B cell (primary cell): ENCODE measurements around the gene ANKRD42. TPM values are rescaled to one million over a fixed set of nuclear protein-coding genes. Genes with fewer than 3 reads are reported as not detected.

Experiments used
- ATAC-seq: fragments of 200-7000 bp; cut with Tn5 transposase; one replicate; pipeline ENCODE4 v1.10.0; 2021; ENCODE audit warnings: low read depth, mild to moderate bottlenecking, moderate number of reproducible peaks, moderate library complexity
- CTCF ChIA-PET: fragments of 350-600 bp; sonication (Branson Sonifier 250); formaldehyde crosslinking; loops from one replicate; lab custom pipeline; 2021; ENCODE audit warnings: antibody characterized with exemption, inconsistent platforms; lab: Charles Lee
- POLR2A ChIA-PET: fragments of 350-600 bp; sonication (Branson Sonifier 250); formaldehyde crosslinking; loops from one replicate; lab custom pipeline; 2021; ENCODE audit warnings: antibody characterized with exemption; lab: Charles Lee
- DNase-seq: peaks from one replicate; pipeline ENCODE4 v3.0.0; 2013
- H2AFZ ChIP-seq: 2 replicates; pipeline ENCODE4 v1.6.1; 2012; ENCODE audit warnings: mild to moderate bottlenecking, low read depth, low read length; ENCODE audit not compliant: insufficient read depth, poor library complexity, severe bottlenecking
- H3K27ac ChIP-seq, 2 donors: 1 replicate in 1 of 2; 2 replicates in 1 of 2; pipeline ENCODE4 v1.5.1; 2012 to 2013; ENCODE audit warnings: low read length in 2 of 2, mild to moderate bottlenecking in 2 of 2, moderate library complexity in 1 of 2
- H3K27me3 ChIP-seq, 4 experiments: fragments of 200-600 bp in 1 of 4; sonication (generic) in 1 of 4; replicated peaks in 1 of 4; 1 replicate in 2 of 4; 2 replicates in 2 of 4; pipeline versions ENCODE4 v1.6.1 to v1.7.0; 2013 to 2016; ENCODE audit warnings: low read length in 3 of 4, mild to moderate bottlenecking in 2 of 4, mixed read lengths in 1 of 4, moderate library complexity in 1 of 4; ENCODE audit not compliant: insufficient read depth in 4 of 4, control insufficient read depth in 3 of 4; ENCODE audit errors: control extremely low read depth in 1 of 4
- H3K36me3 ChIP-seq, 2 experiments: replicated peaks in 1 of 2; 1 replicate in 1 of 2; 2 replicates in 1 of 2; pipeline versions ENCODE4 v1.6.1 to v1.7.1; 2013; ENCODE audit warnings: low read length in 1 of 2; ENCODE audit not compliant: insufficient read depth in 2 of 2, control insufficient read depth in 1 of 2; ENCODE audit errors: control extremely low read depth in 1 of 2, extremely low read depth in 1 of 2
- H3K4me1 ChIP-seq, 2 donors: fragments of 200-600 bp in 1 of 2; sonication (generic) in 1 of 2; 1 replicate in 1 of 2; 2 replicates in 1 of 2; pipeline versions ENCODE4 v1.5.1 to v1.6.1; 2013 to 2017; ENCODE audit warnings: low read length in 2 of 2; ENCODE audit not compliant: control insufficient read depth in 2 of 2, insufficient read depth in 2 of 2
- H3K4me2 ChIP-seq: replicated peaks from 2 replicates; pipeline ENCODE3; 2012; ENCODE audit warnings: mild to moderate bottlenecking, low read depth, low read length; ENCODE audit not compliant: poor library complexity, severe bottlenecking
- H3K4me3 ChIP-seq, 5 experiments: fragments of 200-600 bp in 1 of 5; sonication (generic) in 1 of 5; 1 replicate in 3 of 5; 2 replicates in 2 of 5; pipeline versions ENCODE4 v1.5.1 to v1.7.0; 2011 to 2016; ENCODE audit warnings: low read length in 4 of 5, mild to moderate bottlenecking in 4 of 5, low read depth in 2 of 5, control low read depth in 1 of 5, moderate library complexity in 1 of 5; ENCODE audit not compliant: insufficient read depth in 1 of 5; ENCODE audit errors: control extremely low read depth in 1 of 5, extremely low read depth in 1 of 5
- H3K79me2 ChIP-seq: fragments of 200-600 bp; sonication (generic); one replicate; pipeline ENCODE4 v1.6.0; 2016; ENCODE audit warnings: low read length; ENCODE audit not compliant: control insufficient read depth, insufficient read depth
- H3K9ac ChIP-seq: fragments of 200-600 bp; sonication (generic); 2 replicates; pipeline ENCODE4 v1.6.1; 2017; ENCODE audit warnings: mild to moderate bottlenecking, low read length, moderate library complexity
- H3K9me3 ChIP-seq, 3 donors: one replicate each; pipeline versions ENCODE4 v1.6.1 to v1.7.1; 2013; ENCODE audit warnings: low read length in 2 of 3; ENCODE audit not compliant: control insufficient read depth in 2 of 3, insufficient read depth in 1 of 3; ENCODE audit errors: control extremely low read depth in 1 of 3
- H4K20me1 ChIP-seq: 2 replicates; pipeline ENCODE4 v1.6.0; 2012; ENCODE audit warnings: mild to moderate bottlenecking, low read length; ENCODE audit not compliant: insufficient read depth, control insufficient read depth, poor library complexity, severe bottlenecking
- H3K27ac Mint-ChIP-seq: one replicate; pipeline ENCODE4 v1.8.0; 2021; ENCODE audit warnings: mixed read lengths
- H3K27me3 Mint-ChIP-seq: one replicate; pipeline ENCODE4 v1.8.0; 2021; ENCODE audit warnings: mixed read lengths
- H3K4me1 Mint-ChIP-seq: one replicate; pipeline ENCODE4 v1.8.0; 2021; ENCODE audit warnings: mixed read lengths
- H3K4me3 Mint-ChIP-seq: one replicate; pipeline ENCODE4 v1.8.0; 2021; ENCODE audit warnings: mixed read lengths
- H3K9me3 Mint-ChIP-seq: one replicate; pipeline ENCODE4 v1.8.0; 2022; ENCODE audit warnings: mixed read lengths; ENCODE audit not compliant: insufficient read depth
- EZH2 ChIP-seq: IDR thresholded peaks from 2 replicates; pipeline ENCODE4 v1.6.1; 2012; ENCODE audit warnings: borderline replicate concordance, low read depth, mild to moderate bottlenecking, moderate library complexity, low read length; ENCODE audit not compliant: insufficient read depth, poor library complexity, severe bottlenecking
- WGBS: methylation state at CpG from one replicate; pipeline ENCODE4 v1.1.5; 2013; ENCODE audit warnings: missing lambda C conversion rate; ENCODE audit not compliant: insufficient coverage; 5-methylcytosine and 5-hydroxymethylcytosine counted together
- intact Hi-C: fragments of 100-400 bp; cut with micrococcal nuclease; formaldehyde crosslinking; loops from one replicate; pipeline ENCODE4 v1.10.0; 2022
- polyA minus RNA-seq: library from RNA; depleted of rRNA, polyadenylated mRNA; stranded (reverse); fragments of >200 nt; gene quantifications from 2 replicates; pipeline ENCODE4 v1.2.3, GENCODE V29; 2012
- polyA plus RNA-seq: library from polyadenylated mRNA; depleted of rRNA; stranded (reverse); fragments of >200 nt; gene quantifications from 2 replicates; pipeline ENCODE4 v1.2.3, GENCODE V29; 2012
- total RNA-seq, 2 donors: library from RNA; stranded (reverse); fragments of 120-200 nt in 1 of 2; gene quantifications; 1 replicate in 1 of 2; 2 replicates in 1 of 2; pipeline versions ENCODE4 v1.2.3 to v1.2.4, GENCODE V29; 2013 to 2022
- TF ChIP-seq, protein P1 (sequence below): fragments of 200-600 bp; IDR thresholded peaks from one replicate; pipeline ENCODE4 v1.8.0; 2022; ENCODE audit warnings: antibody characterized with exemption, mild to moderate bottlenecking

Gene ANKRD42
- total RNA-seq: 13.3 and 14.5 TPM in 2 replicates
- 11.8 TPM for total RNA-seq (2013)
- polyA plus RNA-seq: 4.1 and 7.7 TPM in 2 replicates
- 10.1 and 12.3 TPM in 2 replicates for polyA minus RNA-seq

DNA sequence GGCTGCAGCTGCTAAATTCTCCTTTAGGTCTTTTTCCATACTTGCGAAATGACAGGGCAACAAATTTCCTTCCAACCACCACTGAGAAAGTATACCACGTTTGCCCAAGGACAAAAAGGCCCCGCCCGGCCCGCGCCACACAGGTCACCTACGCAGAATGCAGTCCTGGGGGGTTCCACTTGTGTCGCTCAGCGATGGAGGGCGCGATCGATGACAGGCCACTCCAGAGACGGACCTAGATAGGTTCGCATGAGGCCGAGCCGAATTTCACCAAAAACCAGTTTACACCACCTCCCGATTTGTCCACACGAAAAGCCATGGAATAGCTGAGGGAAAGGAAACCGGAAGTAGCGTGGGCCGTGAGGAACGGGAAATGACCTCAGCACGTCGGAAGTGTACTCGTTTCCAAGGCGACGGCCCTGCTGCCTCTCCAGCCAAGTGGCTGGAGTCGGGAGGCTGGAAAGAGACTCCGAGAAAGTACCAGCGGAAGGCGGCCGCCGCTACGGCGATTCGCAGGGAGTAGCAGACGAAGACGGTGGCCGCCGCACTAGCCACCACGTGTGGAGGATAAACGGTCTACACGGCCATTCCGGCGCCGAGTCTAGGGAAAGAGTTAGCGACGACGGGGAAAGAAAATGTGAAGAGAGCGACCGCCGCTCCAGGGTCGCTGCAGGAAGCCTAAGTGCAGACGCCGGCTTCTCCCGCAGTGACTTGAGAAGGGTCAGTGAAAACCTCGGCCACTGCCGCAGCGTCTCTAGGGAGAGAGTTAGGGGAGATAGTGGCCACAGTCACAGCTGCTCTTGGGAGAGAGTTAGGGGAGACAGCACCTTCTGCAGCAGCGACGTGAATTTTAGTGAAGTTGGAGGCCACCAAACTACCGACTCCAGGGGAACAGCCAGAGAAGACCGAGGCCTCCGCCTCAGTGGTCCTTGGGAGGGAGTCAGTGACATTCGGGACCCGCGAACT is at the start of gene ANKRD42:
TSS of gene ANKRD42 (plus strand) at position 398 of the 966 bp plus-strand sequence. CDS start 959 bp downstream, outside the sequence.
- Histone ChIP-seq H3K27me3 (no peaks in the 10 kb centered on the region), H3K4me1 (peaks cover 22 to 29% of the 10 kb centered on the region in 2 donors), H3K4me3 (peak within 1 kb of the TSS; percentile 58 to 99 (median 96)), H2AFZ (peak within 1 kb of the TSS; percentile 75), H3K9ac (peak within 1 kb of the TSS; percentile 97), H3K36me3 (peaks cover 0 to 9% of the 10 kb centered on the region in 2 experiments), H3K79me2 (peaks cover 40% of the 10 kb centered on the region), H3K4me2 (peak within 1 kb of the TSS; percentile 77), H3K9me3 (no peaks in the 10 kb centered on the region), H4K20me1 (no peaks in the 10 kb centered on the region), H3K27ac (peak within 1 kb of the TSS; percentile 93 to 96)
- POLR2A ChIA-PET: interaction anchor here (0.6 to 1.8 kb wide), 4 partner anchors 37 to 298 kb away, joined by 3 to 6 read pairs (median 3); partner anchors contain the start of gene PCF11
- CTCF ChIA-PET: interaction anchor here (1.2 to 2.2 kb wide), 3 partner anchors 128 to 326 kb away, joined by 3 to 7 read pairs (median 3); no protein-coding TSS in a partner anchor
- no peaks in the 10 kb centered on the region for H3K9me3 Mint-ChIP-seq
- intact Hi-C loops: loop anchor here (1.0 to 10.0 kb wide), 8 partner anchors 37 to 326 kb away; partner anchors contain the start of genes CCDC90B and DDIAS
- H3K4me3 Mint-ChIP-seq: peak within 1 kb of the TSS; percentile 98
- H3K27ac Mint-ChIP-seq: peak within 1 kb of the TSS; percentile 97
- ATAC-seq (peak; percentile 72), DNase-seq (peak; percentile 95)
- no peak for TF ChIP-seq EZH2
- TF ChIP-seq, protein P1, sequence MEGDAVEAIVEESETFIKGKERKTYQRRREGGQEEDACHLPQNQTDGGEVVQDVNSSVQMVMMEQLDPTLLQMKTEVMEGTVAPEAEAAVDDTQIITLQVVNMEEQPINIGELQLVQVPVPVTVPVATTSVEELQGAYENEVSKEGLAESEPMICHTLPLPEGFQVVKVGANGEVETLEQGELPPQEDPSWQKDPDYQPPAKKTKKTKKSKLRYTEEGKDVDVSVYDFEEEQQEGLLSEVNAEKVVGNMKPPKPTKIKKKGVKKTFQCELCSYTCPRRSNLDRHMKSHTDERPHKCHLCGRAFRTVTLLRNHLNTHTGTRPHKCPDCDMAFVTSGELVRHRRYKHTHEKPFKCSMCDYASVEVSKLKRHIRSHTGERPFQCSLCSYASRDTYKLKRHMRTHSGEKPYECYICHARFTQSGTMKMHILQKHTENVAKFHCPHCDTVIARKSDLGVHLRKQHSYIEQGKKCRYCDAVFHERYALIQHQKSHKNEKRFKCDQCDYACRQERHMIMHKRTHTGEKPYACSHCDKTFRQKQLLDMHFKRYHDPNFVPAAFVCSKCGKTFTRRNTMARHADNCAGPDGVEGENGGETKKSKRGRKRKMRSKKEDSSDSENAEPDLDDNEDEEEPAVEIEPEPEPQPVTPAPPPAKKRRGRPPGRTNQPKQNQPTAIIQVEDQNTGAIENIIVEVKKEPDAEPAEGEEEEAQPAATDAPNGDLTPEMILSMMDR: no peak
- H3K4me1 Mint-ChIP-seq: peaks cover 49% of the 10 kb centered on the region
- under 1% methylated on average over 58 of the region's 67 CpGs for WGBS
- H3K27me3 Mint-ChIP-seq: no peaks in the 10 kb centered on the region
